GM12865 (cell line): ENCODE results near the gene HEBP2.
"Not testable (repeated sequence)": the region's sequence is repeated elsewhere in the genome, so short reads cannot be mapped to it uniquely, and the experiment has no call there.

Experiments used
- DNase-seq: peaks from one replicate; pipeline ENCODE4 v3.0.0; 2010; ENCODE audit warnings: low read depth
- H3K4me3 ChIP-seq: 2 replicates; pipeline ENCODE4 v1.5.1; 2011; ENCODE audit warnings: mild to moderate bottlenecking, low read depth, low read length, control low read depth
- CTCF ChIP-seq: IDR thresholded peaks from 2 replicates; pipeline ENCODE4 v1.5.1; 2011; ENCODE audit warnings: low read length, control low read depth, low read depth, inconsistent platforms; ENCODE audit not compliant: insufficient read depth; ENCODE audit errors: missing control alignments

Gene HEBP2

GRCh38 chr6:138403801-138404665, at the start of gene HEBP2:
TSS of gene HEBP2 (plus strand) at chr6:138404223. CDS start at chr6:138404496, 273 bp downstream.
- peak; percentile 42 for TF ChIP-seq CTCF
- peak; percentile 95 for DNase-seq
- H3K4me3 ChIP-seq: peak within 1 kb of the TSS; percentile 72

- TF ChIP-seq CTCF: no peak
- no peak overlapping the region for H3K4me3 ChIP-seq
- no peak for DNase-seq
These were observed 46.1 kb upstream of the HEBP2 start for GRCh38 chr6:138357928-138358327.

- not testable (repeated sequence) for DNase-seq, H3K4me3 ChIP-seq
These were observed 35.3 kb upstream of the HEBP2 start for GRCh38 chr6:138368684-138369083.

- no peak overlapping the region for H3K4me3 ChIP-seq
- no peak for DNase-seq
These were observed 33.2 kb upstream of the HEBP2 start for GRCh38 chr6:138370631-138371451.

GRCh38 chr6:138371452-138371711, 32.6 kb upstream of the HEBP2 start:
- no peak for TF ChIP-seq CTCF
- no peak for DNase-seq
- H3K4me3 ChIP-seq: no peak overlapping the region

More at GRCh38 chr6:138370631-138371451, 33.2 kb upstream of the HEBP2 start:
- no peak for TF ChIP-seq CTCF

GRCh38 chr6:138371720-138372119, 32.3 kb upstream of the HEBP2 start:
- no peak overlapping the region for H3K4me3 ChIP-seq
- no peak for TF ChIP-seq CTCF
- no peak for DNase-seq

GRCh38 chr6:138372711-138373463, 31.1 kb upstream of the HEBP2 start:
- no peak for TF ChIP-seq CTCF
- no peak overlapping the region for H3K4me3 ChIP-seq
- no peak for DNase-seq
